Caco-2 (cell line): ENCODE data around the gene C20orf96. TPM values are rescaled to one million over a fixed set of nuclear protein-coding genes. Genes with fewer than 3 reads are reported as not detected.
"Not testable (repeated sequence)": the region's sequence is repeated elsewhere in the genome, so short reads cannot be mapped to it uniquely, and the experiment has no call there.

Source experiments
- BruUV-seq: library from RNA; stranded (reverse); fragments of 400-500 nt; replicated peaks from 2 replicates; lab custom pipeline; 2021; lab: Mats Ljungman, UMichigan
- CTCF ChIA-PET: fragments of 300-600 bp; sonication (Branson Sonifier 250); formaldehyde crosslinking; loops from one replicate; lab custom pipeline; 2022; ENCODE audit warnings: antibody characterized with exemption; lab: Charles Lee
- POLR2A ChIA-PET: fragments of 300-600 bp; sonication (Branson Sonifier 250); formaldehyde crosslinking; loops from one replicate; lab custom pipeline; 2022; ENCODE audit warnings: antibody characterized with exemption; lab: Charles Lee
- DNase-seq, 2 experiments: peaks; one replicate each; pipeline versions ENCODE4 v3.0.0 to v3.0.0-alpha.2; 2020 to 2022
- H3K27me3 ChIP-seq: replicated peaks from 2 replicates; pipeline ENCODE4 v1.6.0; 2011; ENCODE audit warnings: low read length; ENCODE audit not compliant: control insufficient read depth, insufficient read depth
- H3K36me3 ChIP-seq: 2 replicates; pipeline ENCODE4 v1.5.1; 2011; ENCODE audit warnings: low read length; ENCODE audit not compliant: control insufficient read depth, insufficient read depth
- H3K4me1 ChIP-seq: fragments of 250-450 bp; sonication (Bioruptor Pico); 2 replicates; pipeline ENCODE4 v1.5.1; 2020; ENCODE audit warnings: mild to moderate bottlenecking
- H3K4me3 ChIP-seq: 2 replicates; pipeline ENCODE4 v1.5.1; 2011; ENCODE audit warnings: low read depth, mild to moderate bottlenecking, control low read depth, low read length
- H3K9me3 ChIP-seq: fragments of 250-450 bp; sonication (Bioruptor Pico); 2 replicates; pipeline ENCODE4 v1.5.1; 2020; ENCODE audit warnings: mild to moderate bottlenecking, moderate library complexity
- H3K27ac Mint-ChIP-seq: one replicate; pipeline ENCODE4 v1.8.0; 2022; ENCODE audit warnings: mixed read lengths; ENCODE audit not compliant: unreplicated experiment
- H3K27me3 Mint-ChIP-seq: one replicate; pipeline ENCODE4 v1.8.0; 2022; ENCODE audit warnings: mixed read lengths; ENCODE audit not compliant: insufficient read depth, unreplicated experiment
- H3K36me3 Mint-ChIP-seq: one replicate; pipeline ENCODE4 v1.8.0; 2022; ENCODE audit warnings: mild to moderate bottlenecking, mixed read lengths; ENCODE audit not compliant: insufficient read depth, unreplicated experiment
- H3K4me1 Mint-ChIP-seq: one replicate; pipeline ENCODE4 v1.8.0; 2022; ENCODE audit warnings: low read depth, mixed read lengths; ENCODE audit not compliant: unreplicated experiment
- H3K4me3 Mint-ChIP-seq: one replicate; pipeline ENCODE4 v1.8.0; 2022; ENCODE audit warnings: mild to moderate bottlenecking, moderate library complexity, mixed read lengths; ENCODE audit not compliant: unreplicated experiment
- H3K9me3 Mint-ChIP-seq: one replicate; pipeline ENCODE4 v1.8.0; 2022; ENCODE audit warnings: mixed read lengths; ENCODE audit not compliant: unreplicated experiment
- CTCF ChIP-seq, 2 experiments: fragments of 200-600 bp in 1 of 2; IDR thresholded peaks; 1 replicate in 1 of 2; 2 replicates in 1 of 2; pipeline versions ENCODE4 v1.5.1 to v1.8.0; 2011 to 2022; ENCODE audit warnings: antibody characterized with exemption in 1 of 2, control low read depth in 1 of 2, inconsistent platforms in 1 of 2, low read depth in 1 of 2, low read length in 1 of 2, mild to moderate bottlenecking in 1 of 2, moderate library complexity in 1 of 2; ENCODE audit not compliant: insufficient read depth in 1 of 2, severe bottlenecking in 1 of 2, unreplicated experiment in 1 of 2
- intact Hi-C: fragments of 100-400 bp; cut with micrococcal nuclease; formaldehyde crosslinking; loops from one replicate; pipeline ENCODE4 v1.10.0; 2022; ENCODE audit not compliant: unreplicated experiment
- total RNA-seq: library from RNA; stranded (reverse); gene quantifications from 2 replicates; pipeline ENCODE4 v1.2.3, GENCODE V29; 2022

C20orf96 gene
- total RNA-seq, 1 experiment from 2014 or later, result 11.5 TPM

GRCh38 chr20:258269-258858 is 32.2 kb downstream of the C20orf96 start:
- ChIA-PET POLR2A (interaction anchor here (0.6 kb wide), 1 partner anchor 40 kb away, joined by 4 read pairs; no protein-coding TSS in a partner anchor), CTCF (interaction anchor here (0.5 to 0.6 kb wide), 2 partner anchors 10 to 96 kb away, joined by 3 read pairs; no protein-coding TSS in a partner anchor)
- H3K36me3 ChIP-seq, result no peaks in the 10 kb centered on the region
- TF ChIP-seq CTCF (IDR thresholded peaks at IDR 0.05; ENCODE audit: insufficient read depth in 1 of 2, low read depth in 1 of 2, low read length in 1 of 2, severe bottlenecking in 1 of 2, unreplicated experiment in 1 of 2), result no peak
- H3K27ac Mint-ChIP-seq, result no peak overlapping the region
- H3K36me3 Mint-ChIP-seq, result no peaks in the 10 kb centered on the region
- no peaks in the 10 kb centered on the region for H3K4me1 Mint-ChIP-seq
- H3K4me1 ChIP-seq, result peaks cover 1% of the 10 kb centered on the region
- H3K9me3 ChIP-seq, result peaks cover 10% of the 10 kb centered on the region
- no peak overlapping the region for H3K4me3 Mint-ChIP-seq
- DNase-seq, result no peak
- no peaks in the 10 kb centered on the region for H3K27me3 Mint-ChIP-seq
- no peaks in the 10 kb centered on the region for H3K27me3 ChIP-seq
- peaks cover 10% of the 10 kb centered on the region for H3K9me3 Mint-ChIP-seq
- intact Hi-C loops, result no loop called here
- no peak overlapping the region for H3K4me3 ChIP-seq
- no TSS peak for BruUV-seq

- intact Hi-C loops, result no loop called here
- H3K4me3 ChIP-seq, result no peak within 1 kb of the TSS
- Mint-ChIP-seq H3K4me1 (no peaks in the 10 kb centered on the region), H3K9me3 (peaks cover 11% of the 10 kb centered on the region), H3K4me3 (no peak within 1 kb of the TSS), H3K27ac (no peak within 1 kb of the TSS), H3K36me3 (no peaks in the 10 kb centered on the region), H3K27me3 (no peaks in the 10 kb centered on the region)
- BruUV-seq, result no TSS peak
- H3K27me3 ChIP-seq, result no peaks in the 10 kb centered on the region
- no peaks in the 10 kb centered on the region for H3K36me3 ChIP-seq
- ChIA-PET CTCF (no interaction called here), POLR2A (no interaction called here)
- no peak for TF ChIP-seq CTCF (IDR thresholded peaks at IDR 0.05; ENCODE audit: insufficient read depth in 1 of 2, low read depth in 1 of 2, low read length in 1 of 2, severe bottlenecking in 1 of 2, unreplicated experiment in 1 of 2)
- peaks cover 8% of the 10 kb centered on the region for H3K4me1 ChIP-seq
- no peak for DNase-seq
- peaks cover 18% of the 10 kb centered on the region for H3K9me3 ChIP-seq
Observed at GRCh38 chr20:257419-257818, 33.1 kb downstream of the C20orf96 start, which contains the start of gene DEFB132. TSS of gene DEFB132 (plus strand) at chr20:257724. CDS start at chr20:257779, 55 bp downstream.

DNA sequence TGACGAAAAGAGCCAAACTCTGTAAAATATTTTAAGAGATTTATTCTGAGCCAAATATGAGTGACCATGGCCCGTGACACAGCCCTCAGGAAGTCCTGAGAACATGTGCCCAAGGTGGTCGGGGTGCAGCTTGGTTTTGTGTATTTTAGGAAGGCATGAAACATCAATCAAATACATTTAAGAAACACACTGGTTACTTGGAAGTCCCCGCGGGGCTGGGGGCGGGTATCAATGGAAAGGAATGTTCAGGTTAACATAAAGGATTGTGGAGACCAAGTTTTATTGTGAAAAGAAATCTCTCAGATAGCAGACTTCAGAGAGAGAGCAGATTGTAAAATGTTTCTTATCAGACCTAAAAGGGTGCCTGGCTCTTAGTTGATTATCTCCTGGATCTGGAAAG is 37.1 kb downstream of the C20orf96 start:
- peak overlapping the region; percentile 53 for H3K27ac Mint-ChIP-seq
- BruUV-seq, POLR2A ChIA-PET, H3K4me1 Mint-ChIP-seq, intact Hi-C loops, H3K27me3 Mint-ChIP-seq, H3K4me3 ChIP-seq, H3K36me3 Mint-ChIP-seq, H3K4me3 Mint-ChIP-seq, H3K27me3 ChIP-seq, H3K36me3 ChIP-seq: not testable (repeated sequence)
- H3K9me3 Mint-ChIP-seq, result peaks cover 23% of the 10 kb centered on the region
- DNase-seq, result peak; percentile 68 to 76
- CTCF ChIA-PET, result interaction anchor here (0.8 kb wide), 1 partner anchor 13 kb away, joined by 3 read pairs; no protein-coding TSS in a partner anchor
- Histone ChIP-seq H3K4me1 (peaks cover 16% of the 10 kb centered on the region), H3K9me3 (peaks cover 30% of the 10 kb centered on the region)
